VCaP (cell line): ENCODE data around the gene ASB7.
A peak's percentile ranks its signal among the peaks of the same experiment; 100 is the strongest.

ENCODE experiments used
- H3K27ac ChIP-seq: fragments of 450-650 bp; 2 replicates; pipeline ENCODE4 v1.5.1; 2017
- CTCF ChIP-seq: fragments of 450-650 bp; conservative IDR thresholded peaks from 2 replicates; pipeline ENCODE4 v1.5.1; 2017; ENCODE audit warnings: mild to moderate bottlenecking, moderate library complexity

The ASB7 gene

GRCh38 chr15:100569391-100569790, 33.0 kb upstream of the ASB7 start:
- no peak overlapping the region for H3K27ac ChIP-seq
- TF ChIP-seq CTCF: no peak

GRCh38 chr15:100570275-100570674, 32.1 kb upstream of the ASB7 start:
- H3K27ac ChIP-seq: no peak overlapping the region
- no peak for TF ChIP-seq CTCF

GRCh38 chr15:100570735-100571313, 31.6 kb upstream of the ASB7 start:
- no peak overlapping the region for H3K27ac ChIP-seq

DNA sequence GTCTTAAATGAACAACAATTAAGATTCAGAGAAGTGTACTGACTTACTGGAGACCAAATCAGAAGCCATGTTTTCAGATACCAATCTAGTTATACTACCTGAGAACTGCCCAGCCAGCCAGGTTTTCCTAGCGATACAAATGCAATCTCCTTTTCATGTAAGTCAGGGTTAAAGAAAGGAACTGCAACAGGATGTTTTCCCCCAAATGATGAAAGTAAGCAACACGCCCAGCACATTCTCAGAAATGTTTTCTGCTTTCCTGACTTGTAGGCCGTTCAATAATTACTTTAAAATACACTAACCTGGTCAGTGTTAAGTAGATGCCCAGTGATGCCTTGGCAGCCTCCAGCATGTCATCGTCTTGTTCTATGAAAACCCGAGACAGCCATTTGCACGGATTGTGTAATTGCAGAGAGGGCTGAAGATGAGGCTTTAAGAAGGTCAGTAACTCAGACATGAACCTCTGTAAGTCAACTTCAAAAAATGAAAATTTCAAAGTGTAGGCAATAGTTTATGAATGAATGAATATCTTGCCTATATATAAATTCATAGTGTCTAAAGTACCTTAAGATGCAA, 30.7 kb upstream of the ASB7 start:
- H3K27ac ChIP-seq: no peak overlapping the region
- no peak for TF ChIP-seq CTCF

More at GRCh38 chr15:100570735-100571313, 31.6 kb upstream of the ASB7 start:
- no peak for TF ChIP-seq CTCF

- TF ChIP-seq CTCF: peak; percentile 85
- H3K27ac ChIP-seq: no peak overlapping the region
These were observed 29.9 kb upstream of the ASB7 start for GRCh38 chr15:100572362-100572983.

DNA sequence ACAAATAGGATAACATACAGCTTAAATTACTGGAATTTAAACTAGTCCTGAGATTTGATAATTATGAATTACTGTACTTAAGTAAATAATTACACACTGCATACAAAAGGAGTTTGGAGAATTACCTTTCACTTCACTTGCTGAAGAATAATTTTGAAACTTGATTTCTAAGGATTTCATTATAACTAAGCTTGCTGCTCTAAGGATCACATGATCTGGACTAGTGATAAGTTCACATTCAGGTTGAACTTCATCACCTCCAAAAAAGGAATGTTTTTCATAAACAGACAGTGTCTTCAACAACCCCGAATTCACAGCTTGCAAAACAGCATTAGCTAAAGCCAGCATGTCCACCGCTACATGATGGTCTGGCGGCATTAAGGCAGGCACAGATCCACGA, 28.9 kb upstream of the ASB7 start:
- no peak overlapping the region for H3K27ac ChIP-seq
- TF ChIP-seq CTCF: no peak

- no peak for TF ChIP-seq CTCF
These were observed 22.0 kb upstream of the ASB7 start for GRCh38 chr15:100580414-100580813.

More at GRCh38 chr15:100580414-100580813, 22.0 kb upstream of the ASB7 start:
- H3K27ac ChIP-seq: no peak overlapping the region
